ENCODE results near the gene LRRK2. TPM values are rescaled to one million over a fixed set of nuclear protein-coding genes. Genes with fewer than 3 reads are reported as not detected.
"Not testable (repeated sequence)": the region's sequence is repeated elsewhere in the genome, so short reads cannot be mapped to it uniquely, and the experiment has no call there.

LRRK2 gene
- total RNA-seq, 1 donor from 2014 or later, result 8.6 TPM

GRCh38 chr12:40382217-40382616 lies 157.4 kb downstream of the LRRK2 start:
- no peak for DNase-seq (ENCODE audit: low spot score in 2 of 2)
- no peak for FAIRE-seq

- FAIRE-seq; DNase-seq (ENCODE audit: low spot score in 2 of 2): not testable (repeated sequence)
Measured at GRCh38 chr12:40387279-40387678, 162.5 kb downstream of the LRRK2 start.

GRCh38 chr12:40390980-40391379 lies 166.2 kb downstream of the LRRK2 start:
- no peak for DNase-seq (ENCODE audit: low spot score in 2 of 2)
- no peak for FAIRE-seq

- DNase-seq (ENCODE audit: low spot score in 2 of 2) (no peak), FAIRE-seq (no peak)
Measured at GRCh38 chr12:40393026-40393425, 168.2 kb downstream of the LRRK2 start.

GRCh38 chr12:40399656-40400055 lies 174.9 kb downstream of the LRRK2 start:
- no peak for DNase-seq (ENCODE audit: low spot score in 2 of 2)
- no peak for FAIRE-seq

GRCh38 chr12:40405419-40405818 lies 180.6 kb downstream of the LRRK2 start:
- no peak for DNase-seq (ENCODE audit: low spot score in 2 of 2)

More at GRCh38 chr12:40405419-40405818, 180.6 kb downstream of the LRRK2 start:
- FAIRE-seq, result no peak

Other genes starting within 250 kb of the LRRK2 start
- gene SLC2A13, start 118.9 kb upstream of the LRRK2 start, total RNA-seq, result 98.6 TPM

All from frontal cortex (tissue), 4 donors.